CD4-positive, alpha-beta T cell treated with Interleukin-12 subunit alpha and Interleukin-12 subunit beta, for 1 hour (primary cell): ENCODE results near the gene FAM229A.

Experiments
- DNase-seq: peaks from one replicate; pipeline ENCODE4 v3.0.0-alpha.2; 2020

FAM229A gene

DNA sequence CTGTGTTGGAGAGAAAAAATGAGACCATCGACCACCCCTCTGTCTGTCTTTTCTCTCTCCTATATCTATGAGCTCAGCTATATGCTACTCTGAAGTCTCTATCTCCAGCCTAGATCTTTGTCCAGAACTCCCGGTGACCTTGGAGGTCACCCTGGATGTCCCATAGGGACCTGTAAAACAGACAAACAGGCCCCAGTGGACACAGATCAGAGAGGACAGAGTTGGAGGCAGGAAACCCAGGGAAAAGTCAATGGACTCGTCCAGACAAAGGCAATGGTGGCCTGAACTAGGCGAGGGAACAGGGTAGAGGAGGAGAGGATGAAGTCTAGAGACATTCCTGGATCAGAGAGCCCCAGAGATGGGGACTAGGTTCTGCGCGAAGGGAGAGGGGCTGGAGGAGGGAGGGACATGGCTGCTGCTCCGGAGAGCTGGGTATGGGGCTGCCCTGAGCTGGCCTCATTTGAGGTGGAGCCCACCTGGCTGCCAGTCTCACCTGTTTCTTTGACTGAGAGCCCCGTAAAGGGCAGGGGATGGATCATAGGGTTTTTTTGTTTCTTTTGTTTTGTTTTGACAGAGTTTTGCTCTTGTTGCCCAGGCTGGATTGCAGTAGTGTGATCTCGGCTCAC lies 15.6 kb downstream of the FAM229A start:
- no peak for DNase-seq

DNA sequence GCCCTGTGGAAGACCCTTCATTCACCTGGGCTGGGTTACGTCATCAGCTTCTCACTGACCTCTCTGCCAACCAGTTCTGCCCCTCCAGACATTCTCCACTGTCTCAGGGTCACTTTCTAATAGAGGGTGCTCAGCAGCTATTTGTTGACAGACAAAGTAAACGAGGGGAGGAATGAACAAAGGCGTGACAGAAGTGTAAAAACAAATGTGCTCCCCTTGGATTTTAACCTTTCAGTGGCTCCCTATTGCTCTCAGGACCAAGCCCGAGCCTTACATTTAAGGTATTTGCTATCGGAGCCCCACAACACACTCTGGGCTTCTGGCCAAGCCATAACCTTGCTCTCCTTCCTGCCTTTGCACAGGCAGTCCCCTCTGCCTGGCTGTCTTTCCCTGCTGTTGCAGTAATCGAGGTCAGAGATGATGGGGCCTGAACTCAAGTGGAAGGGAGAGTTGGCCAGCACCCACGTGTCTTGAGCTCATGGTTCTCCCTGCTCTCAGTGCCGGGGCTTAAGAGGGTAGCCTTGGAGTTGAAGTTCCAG lies 16.9 kb downstream of the FAM229A start:
- no peak for DNase-seq

DNA sequence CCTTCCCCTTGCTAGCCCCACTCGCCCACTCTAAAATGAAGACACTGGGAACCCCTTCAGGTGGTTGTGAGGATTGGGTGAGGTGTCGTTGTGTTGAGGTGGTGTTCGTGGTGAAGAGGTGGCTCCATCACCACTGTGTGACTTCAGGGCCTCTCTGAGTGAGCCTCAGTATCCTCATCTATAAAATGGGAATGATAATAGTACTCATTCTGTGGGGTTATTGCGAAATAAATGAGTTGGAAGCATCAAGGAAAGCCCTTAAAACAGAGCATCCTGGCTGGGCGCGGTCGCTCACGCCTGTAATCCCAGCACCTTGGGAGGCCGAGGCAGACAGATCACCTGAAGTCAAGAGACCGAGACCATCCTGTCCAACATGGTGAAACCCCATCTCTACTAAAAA lies 19.6 kb downstream of the FAM229A start:
- DNase-seq: no peak

DNA sequence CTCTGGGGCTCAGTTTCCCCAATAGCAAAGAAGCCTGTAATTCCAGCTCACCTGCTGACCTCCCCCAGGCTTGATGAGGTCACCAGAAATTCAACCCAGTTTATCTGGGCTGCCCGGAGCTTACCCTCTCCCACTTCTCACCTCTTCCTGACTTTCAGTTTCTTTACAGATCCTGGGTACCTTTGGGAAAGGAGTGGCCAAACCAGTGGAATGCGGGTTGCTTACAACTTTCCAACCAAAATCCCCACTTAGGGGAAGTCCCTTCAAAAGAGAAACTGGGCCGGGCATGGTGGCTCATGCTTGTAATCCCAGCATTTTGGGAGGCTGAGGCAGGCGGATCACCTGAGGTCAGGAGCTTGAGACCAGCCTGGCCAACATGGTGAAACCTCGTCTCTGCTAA lies 20.3 kb downstream of the FAM229A start:
- DNase-seq: no peak

DNA sequence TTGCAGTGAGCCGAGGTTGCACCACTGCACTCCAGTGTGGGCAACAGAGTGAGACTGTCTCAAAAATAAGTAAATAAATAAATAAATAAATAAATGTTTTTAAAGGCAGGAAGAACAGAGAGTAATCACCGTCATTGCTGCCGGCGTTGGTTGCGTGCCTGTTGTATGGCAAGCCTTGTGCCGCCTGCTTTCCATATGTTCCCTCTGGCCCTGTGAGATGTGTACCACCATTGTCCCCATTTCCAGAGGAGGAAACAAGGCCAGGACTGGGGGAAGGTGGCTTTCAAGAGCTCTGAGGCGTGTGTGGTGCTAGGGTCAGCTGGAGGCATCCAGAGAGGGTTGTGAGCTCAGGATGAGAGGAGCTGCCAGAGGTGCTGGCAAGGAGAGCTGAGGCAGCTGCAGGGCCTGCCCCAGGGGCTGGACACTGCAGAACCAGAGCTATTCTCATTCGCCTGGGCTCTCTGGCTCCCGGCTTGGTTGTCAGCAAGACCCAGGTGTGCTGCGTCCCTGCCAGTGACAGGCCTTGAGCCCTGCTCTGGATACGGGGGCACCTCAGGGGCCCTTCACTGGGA lies 21.0 kb downstream of the FAM229A start:
- no peak for DNase-seq

DNA sequence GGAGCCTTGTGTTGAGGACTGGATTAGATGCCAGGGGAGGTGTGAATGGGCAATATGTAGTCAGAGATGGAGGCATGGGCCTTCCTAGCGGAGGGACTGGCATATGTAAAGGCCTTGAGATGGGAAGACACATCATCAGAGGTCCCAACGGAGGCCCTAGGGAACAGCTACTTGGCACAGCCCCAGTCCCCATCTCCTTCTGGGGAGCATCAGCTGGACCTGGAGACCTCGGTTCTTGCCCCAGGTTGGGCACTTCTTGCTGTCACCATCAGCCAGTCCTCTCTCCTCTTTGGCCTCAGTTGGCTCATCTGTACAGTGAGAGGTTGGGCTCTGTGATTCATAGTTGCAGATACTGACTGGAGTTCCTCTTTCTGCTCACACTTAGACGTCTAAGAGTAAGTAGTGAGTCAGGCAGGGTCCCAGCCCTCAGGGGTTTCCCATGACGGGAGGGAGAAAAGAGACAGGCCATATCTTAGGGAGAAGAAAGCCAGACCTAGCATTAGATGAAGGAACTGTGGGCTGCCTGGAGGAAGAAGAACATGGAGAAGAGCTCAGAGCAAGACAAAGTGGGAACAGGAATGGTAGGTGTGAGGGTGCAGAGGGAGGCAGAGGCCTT lies 22.8 kb downstream of the FAM229A start:
- DNase-seq: no peak

DNA sequence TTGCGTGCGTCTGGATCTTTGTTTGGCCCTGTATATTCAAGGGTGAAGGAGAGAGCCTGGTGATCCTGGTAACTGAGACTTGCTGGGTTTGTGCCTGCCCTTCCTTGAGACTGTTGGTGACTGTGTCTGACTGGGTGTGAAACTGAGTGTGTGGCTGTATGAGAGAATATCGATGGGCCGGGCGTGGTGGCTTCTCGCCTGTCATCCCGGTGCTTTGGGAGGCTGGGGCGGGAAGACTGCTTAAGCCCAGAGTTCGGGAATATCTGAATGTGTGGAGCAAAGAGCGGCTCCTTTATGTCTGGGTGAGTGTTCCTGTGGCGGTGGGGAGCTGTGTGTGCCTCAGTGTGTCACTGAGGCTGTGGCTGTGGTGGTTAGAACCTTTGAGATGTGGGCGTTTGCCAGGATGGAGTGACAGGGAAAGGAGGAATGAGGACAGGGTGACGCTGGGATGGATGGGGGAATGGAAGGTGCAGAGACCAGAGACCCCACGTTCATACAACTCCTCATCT lies 23.6 kb downstream of the FAM229A start:
- DNase-seq: no peak

DNA sequence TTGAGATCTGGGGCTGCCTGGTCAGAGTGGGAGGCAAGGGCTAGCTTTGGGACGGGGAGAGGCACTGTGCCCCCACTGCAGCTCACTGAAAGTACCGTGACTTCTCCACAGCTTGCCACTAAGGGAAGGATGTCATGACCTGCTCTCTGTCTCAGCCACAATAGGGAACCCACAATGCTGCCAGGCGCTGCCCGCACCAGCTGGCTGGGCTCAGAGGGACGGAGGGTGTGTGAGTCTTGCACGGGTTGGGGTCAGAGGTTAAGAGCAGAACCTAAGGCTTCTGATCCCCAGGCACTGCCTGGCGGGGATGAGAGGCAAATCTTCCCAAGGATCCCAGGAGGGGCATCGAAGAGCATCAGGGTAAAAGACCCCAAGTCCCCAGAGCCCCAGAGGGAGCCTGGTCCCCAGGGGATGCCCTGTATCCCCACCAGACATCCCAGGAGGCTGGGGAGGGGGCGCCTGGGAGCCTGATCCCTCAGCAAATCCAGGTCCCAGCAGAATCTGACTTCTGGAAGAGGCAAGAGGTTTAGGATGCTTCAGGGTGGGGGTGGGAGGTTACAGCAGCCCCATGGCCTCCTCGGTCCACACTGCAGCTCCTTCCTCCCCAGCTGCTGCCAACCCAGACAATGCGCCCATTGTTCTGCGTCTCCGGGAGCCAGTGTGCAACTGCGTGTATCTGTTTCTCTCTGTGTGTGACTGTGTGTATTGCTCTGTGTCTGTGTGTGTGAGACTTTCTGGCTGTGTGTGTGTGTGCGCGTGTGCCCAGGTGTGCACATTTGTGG lies 24.2 kb downstream of the FAM229A start:
- peak; percentile 39 for DNase-seq

DNA sequence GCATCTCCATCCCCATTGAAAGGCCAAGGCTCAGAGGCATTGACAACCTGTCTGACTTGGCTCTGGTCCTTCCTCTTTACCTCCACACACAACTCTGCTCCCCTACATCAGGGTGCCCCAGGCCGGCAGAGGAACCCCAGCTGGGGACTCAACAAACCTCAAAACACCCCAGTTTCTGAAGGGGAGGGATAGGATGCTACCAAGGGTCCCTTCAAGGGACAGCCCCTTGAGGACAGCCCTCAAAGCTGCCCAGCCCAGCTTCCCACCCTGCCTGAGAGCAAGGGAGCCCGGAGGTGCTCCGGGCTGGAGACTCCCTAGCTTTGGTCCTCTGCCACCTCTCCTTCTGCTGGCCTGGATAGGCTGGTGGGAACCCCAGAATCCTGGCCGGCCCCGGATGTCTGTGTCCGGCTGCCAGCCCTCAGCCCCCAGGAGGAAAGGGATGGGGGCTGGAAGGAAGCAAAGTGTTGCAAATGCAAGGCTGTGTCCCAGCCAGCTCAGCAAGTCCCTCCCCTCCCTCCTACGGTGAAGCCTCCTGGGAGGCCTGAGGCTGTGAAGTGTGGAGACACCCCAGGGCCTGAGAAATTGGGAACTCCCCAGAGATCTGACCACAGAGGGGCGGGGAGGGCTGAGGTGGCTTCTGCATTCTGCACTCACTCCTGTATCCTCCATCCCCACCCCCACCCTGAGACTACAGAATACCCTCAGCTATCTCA lies 25.2 kb downstream of the FAM229A start:
- DNase-seq: peak; percentile 78

DNA sequence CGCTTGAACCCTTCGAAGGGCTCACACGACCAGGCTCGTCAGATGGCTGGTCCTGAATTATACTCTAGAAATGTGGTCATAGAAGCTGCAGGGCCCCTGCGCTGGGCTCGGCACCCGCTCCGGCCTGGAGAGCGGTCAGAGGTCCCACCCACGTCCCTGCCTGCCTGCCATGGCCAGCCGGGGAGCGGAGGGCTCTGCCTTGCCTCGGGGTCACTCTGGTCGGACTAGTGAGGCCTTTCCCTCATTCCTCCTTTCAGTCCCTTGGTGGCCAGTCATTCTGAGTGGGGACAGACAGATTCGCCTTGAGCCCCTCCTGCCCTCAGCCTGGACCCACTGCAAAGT lies 25.7 kb downstream of the FAM229A start:
- no peak for DNase-seq

DNA sequence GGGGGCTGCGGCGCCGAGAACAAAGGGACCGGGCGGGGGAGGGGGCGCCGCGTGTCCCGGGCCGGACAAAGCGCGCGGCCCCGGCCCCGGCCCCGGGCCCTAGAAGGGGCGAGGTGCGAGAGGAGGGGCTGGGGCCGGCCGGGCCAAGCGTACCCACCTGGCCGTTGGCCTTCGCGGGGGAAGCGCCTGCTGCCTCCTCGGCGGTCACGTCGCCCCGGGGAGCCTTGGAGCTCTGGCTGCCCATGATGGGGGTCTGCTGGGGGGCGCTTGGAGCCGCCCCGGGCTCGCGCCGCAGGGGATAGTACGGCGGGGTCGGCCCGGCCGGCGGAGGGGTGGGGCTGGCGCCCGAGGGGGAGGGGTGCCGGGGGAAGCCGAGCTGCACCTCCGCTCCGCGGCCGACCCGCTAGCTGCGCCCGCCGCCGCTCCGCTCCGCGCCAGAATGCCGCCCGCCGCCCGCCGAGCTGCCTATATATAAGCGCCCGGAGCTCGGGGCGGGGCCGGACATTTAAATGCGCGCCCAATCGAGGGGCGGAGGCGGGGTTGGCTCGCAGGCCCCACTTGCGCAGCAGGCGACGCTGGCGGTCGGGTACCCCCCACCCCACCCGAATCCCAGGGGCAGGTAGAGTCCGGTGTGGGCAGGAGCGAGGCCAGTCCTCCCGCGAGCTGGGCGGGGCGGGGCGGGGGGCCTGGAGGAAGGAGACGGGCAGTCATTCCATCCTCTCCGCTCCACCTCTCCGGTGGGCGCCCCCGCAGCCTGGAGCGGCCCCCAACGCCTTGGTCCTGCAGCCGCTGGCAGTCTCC lies 26.3 kb downstream of the FAM229A start, which contains the start of gene MARCKSL1:
Gene MARCKSL1 (minus strand): TSS at position 444 of the 801 bp plus-strand sequence. CDS start 200 bp downstream, at position 244.
- peak; percentile 91 for DNase-seq

DNA sequence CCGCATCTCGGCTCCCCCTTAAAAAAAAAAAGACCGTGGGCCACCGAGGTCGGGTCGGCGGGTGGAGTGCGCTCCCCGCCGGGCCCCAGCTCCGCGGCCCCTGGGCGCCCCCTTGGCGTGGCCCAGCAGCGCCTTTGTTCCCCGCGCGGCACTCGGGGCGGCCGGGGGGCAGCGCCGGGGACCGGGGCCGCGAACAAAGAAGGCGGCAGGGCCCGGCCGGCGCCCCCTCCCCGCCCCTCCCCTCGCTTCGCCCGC lies 26.8 kb downstream of the FAM229A start:
- DNase-seq: no peak

DNA sequence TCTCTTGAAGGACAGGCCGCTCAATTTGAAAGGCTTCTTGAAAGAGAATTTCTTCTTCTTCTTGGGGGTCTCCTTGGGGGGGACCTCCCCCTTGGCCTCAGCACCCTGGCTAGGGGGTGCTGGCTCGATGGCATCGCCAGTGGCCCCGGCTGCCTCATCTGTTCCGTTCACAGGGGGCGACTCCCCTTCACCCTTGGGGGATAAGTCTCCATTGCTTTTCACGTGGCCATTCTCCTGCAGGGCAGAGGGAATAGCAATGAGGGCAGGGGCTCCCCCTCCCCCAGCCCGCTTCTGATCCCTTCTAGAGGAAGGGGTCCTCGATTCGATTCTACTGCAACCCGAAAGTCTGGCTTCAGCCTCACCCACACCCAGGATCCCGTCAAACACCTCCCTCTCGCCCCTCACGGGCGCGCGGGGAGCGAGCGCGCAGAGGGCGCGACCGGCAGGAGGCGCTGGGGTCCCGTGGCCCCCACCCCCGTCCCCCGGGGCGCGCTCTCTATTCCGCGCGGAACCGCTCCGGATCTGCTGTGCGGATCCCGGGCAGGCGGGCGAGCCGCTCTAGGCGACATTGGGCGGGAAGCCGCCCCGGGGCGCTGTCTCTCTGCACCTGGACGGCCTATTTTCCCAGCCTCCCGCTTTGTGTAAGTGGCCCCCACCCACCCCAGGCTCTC lies 27.3 kb downstream of the FAM229A start:
- DNase-seq: peak; percentile 75

DNA sequence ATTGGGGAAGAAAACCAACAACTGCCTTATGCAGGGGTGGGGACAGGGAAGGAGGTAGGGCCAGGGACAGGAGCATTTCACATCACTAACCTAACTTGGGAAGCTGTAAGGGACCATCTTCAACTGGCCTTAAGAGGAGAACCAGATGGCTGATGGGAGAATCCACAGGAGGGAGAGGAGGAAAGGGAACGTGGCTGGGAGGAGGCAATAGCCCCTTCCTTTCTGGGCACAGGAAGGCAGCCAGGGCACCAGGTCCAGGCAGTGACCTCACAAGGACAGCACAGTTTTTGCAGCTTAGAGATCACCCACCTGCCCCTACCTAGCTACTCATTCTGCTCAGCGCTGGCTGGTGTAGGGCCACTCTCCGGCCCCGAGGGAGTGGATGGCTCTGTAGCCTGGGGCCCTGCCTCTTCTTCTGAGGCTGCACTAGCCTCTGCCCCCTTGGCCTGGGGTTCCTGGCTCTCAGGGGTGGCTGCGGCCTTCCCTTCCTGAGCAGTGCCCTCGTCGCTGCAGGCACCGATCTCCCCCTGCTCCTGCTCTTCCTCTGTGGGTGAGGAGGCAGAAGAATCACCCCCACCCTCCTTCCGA lies 27.9 kb downstream of the FAM229A start:
- DNase-seq: no peak

DNA sequence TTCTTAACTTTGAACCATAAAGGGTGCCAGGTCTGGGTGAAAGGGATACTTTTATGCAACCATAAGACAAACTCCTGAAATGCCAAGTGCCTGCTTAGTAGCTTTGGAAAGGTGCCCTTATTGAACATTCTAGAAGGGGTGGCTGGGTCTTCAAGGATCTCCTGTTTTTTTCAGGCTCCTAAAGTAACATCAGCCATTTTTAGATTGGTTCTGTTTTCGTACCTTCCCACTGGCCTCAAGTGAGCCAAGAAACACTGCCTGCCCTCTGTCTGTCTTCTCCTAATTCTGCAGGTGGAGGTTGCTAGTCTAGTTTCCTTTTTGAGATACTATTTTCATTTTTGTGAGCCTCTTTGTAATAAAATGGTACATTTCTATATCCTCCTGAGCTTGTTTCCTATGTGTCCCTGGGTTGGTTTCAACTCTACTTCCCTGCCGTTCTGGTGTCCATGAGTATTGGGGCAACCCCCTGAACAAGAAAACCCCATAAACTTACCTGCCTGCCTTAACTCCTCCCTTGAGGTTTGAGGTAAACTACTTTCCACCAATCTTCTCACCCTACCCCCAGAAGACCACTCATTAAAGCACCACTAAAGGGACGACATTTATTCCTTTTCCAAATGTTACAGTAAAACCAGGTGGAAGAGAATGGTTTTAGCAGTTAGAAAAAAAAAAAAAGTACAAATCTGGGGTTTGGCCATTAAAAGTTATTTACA lies 28.9 kb downstream of the FAM229A start:
- no peak for DNase-seq

DNA sequence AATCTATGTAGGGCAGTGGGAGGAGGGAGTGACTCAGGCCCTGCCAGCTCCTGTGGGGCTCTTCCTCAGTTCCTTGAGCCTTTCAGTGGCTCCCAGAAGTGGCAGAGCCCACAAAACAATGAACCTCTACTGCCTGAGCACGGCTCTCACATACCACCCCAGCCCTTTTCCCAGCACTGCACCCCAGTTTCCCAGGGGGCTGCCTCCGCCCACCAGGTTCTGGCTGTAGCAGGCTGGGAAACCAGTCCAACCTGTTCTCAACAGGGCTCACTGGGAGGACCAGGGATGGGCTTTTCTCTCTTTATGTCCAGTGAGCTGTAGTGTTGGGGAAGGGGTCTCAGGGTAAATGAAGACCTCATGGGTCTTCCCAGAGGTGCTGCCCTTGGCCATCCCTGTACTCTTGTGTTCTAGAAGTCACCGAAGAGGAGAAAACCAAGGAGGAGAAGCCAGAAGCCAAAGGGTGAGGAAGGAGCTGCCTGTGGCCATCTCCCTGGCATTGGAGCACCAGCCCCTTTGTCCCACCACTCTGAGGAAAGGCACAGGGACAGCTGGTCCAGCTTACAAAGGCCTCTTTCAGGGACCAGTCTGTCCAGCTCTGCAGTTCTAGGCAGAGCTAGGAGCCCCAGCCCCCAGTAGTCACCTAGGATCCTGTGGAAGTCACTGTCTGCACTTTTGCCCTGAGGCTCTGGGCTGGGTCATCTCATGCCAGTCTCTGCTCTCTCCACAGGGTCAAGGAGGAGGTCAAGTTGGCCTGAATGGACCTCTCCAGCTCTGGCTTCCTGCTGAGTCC lies 29.8 kb downstream of the FAM229A start:
- DNase-seq: no peak

DNA sequence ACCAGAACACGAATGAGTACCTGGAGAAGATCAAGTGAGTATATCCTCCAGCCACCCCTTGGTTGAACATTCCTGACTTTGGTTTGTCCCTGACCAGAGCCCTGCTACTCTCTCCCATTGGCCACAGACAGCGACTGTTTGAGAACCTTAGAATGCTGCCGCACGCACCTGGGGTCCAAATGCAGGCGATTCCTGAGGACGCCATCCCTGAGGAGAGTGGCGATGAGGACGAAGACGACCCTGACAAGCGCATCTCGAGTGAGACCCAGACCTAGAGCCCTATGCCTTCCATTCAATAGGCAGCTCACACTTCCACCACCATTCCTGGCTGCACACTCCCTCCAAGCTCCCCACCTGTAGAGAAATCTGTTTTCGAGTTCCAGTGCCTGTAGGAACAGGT lies 30.7 kb downstream of the FAM229A start:
- DNase-seq: no peak

DNA sequence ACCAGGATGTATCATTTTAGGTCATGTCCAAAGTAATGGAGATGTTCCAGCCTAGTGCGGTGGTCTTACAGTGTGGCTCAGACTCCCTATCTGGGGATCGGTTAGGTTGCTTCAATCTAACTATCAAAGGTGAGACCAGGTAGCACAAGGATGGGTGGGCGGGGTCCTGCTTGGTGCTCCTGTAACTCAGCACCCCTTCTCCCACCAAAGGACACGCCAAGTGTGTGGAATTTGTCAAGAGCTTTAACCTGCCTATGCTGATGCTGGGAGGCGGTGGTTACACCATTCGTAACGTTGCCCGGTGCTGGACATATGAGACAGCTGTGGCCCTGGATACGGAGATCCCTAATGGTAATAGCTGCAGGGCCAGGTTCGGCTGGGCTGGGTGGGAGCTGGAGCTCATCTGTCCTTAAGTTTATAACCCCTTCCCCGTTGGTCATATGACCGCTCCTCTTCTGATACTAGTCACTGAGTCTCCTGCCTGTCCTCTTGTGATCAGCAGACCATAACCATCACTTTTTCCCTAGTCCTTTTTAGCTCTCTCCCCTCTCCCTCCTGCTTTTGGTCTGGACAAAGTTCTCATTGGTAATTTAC lies 31.6 kb downstream of the FAM229A start:
- DNase-seq: no peak

DNA sequence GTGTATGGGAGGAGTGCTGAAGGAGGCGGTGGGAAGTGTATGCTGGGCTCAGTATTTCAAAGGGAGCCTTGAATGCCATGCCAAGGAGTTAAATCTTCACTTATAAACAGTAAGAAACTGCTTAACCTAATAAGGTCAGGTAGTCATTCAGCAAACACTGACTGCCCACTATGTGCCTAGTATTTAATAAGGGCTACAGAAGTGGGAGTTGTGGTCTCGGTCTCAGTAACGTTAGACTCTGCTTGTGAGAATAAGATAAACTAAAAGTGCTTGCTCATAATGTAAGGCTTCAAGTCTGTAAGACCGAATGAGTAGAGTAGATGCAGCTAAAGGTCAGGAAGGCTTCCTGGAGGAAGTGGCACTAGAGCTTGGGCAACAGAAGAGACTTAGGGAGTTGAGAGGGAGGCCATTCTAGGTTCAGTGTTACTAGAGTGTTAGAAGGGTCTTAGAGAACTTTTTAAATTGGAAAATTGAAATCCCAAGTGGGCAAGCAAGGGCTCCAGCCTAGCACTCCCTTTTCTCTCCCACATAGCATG lies 32.3 kb downstream of the FAM229A start:
- no peak for DNase-seq
